GM10266 (cell line): ENCODE data around the gene BMP10.

ENCODE experiments used
- DNase-seq: peaks from one replicate; pipeline ENCODE4 v3.0.0; 2012; ENCODE audit errors: extremely low spot score
- CTCF ChIP-seq: IDR thresholded peaks from 2 replicates; pipeline ENCODE4 v1.5.1; 2012; ENCODE audit warnings: mild to moderate bottlenecking, low read depth; ENCODE audit not compliant: control insufficient read depth, insufficient read depth; ENCODE audit errors: missing control alignments

The BMP10 gene

GRCh38 chr2:68860111-68860510, 11.1 kb downstream of the BMP10 start:
- no peak for TF ChIP-seq CTCF
- no peak for DNase-seq

- DNase-seq: peak; percentile 8
- no peak for TF ChIP-seq CTCF
Measured at GRCh38 chr2:68857855-68858456, 13.2 kb downstream of the BMP10 start.

GRCh38 chr2:68857202-68857845, 13.9 kb downstream of the BMP10 start:
- TF ChIP-seq CTCF: no peak
- no peak for DNase-seq

- no peak for TF ChIP-seq CTCF
- DNase-seq: no peak
Measured at GRCh38 chr2:68855550-68855949, 15.6 kb downstream of the BMP10 start.

- no peak for DNase-seq
Measured at GRCh38 chr2:68854476-68854875, 16.7 kb downstream of the BMP10 start.

GRCh38 chr2:68853915-68854314, 17.3 kb downstream of the BMP10 start:
- TF ChIP-seq CTCF: no peak
- DNase-seq: no peak

More at GRCh38 chr2:68854476-68854875, 16.7 kb downstream of the BMP10 start:
- TF ChIP-seq CTCF: no peak

GRCh38 chr2:68853035-68853434, 18.2 kb downstream of the BMP10 start:
- no peak for DNase-seq
- TF ChIP-seq CTCF: no peak
